GM13976 (cell line): Measurements from ENCODE around the gene RPS19BP1.

Experiments
- DNase-seq: peaks from one replicate; pipeline ENCODE4 v3.0.0; 2012; ENCODE audit warnings: low spot score
- CTCF ChIP-seq: IDR thresholded peaks from 2 replicates; pipeline ENCODE4 v1.5.1; 2012; ENCODE audit warnings: borderline replicate concordance, mild to moderate bottlenecking; ENCODE audit not compliant: insufficient read depth; ENCODE audit errors: extremely low read depth, missing control alignments, control extremely low read depth
- in situ Hi-C: fragments of 300-500 bp; cut with MboI; formaldehyde crosslinking; loops from one replicate; pipeline ENCODE4 v1.12.0; 2022; ENCODE audit warnings: low sequenced_read_pairs, mixed read lengths, inconsistent platforms; ENCODE audit not compliant: unreplicated experiment

Gene RPS19BP1

DNA sequence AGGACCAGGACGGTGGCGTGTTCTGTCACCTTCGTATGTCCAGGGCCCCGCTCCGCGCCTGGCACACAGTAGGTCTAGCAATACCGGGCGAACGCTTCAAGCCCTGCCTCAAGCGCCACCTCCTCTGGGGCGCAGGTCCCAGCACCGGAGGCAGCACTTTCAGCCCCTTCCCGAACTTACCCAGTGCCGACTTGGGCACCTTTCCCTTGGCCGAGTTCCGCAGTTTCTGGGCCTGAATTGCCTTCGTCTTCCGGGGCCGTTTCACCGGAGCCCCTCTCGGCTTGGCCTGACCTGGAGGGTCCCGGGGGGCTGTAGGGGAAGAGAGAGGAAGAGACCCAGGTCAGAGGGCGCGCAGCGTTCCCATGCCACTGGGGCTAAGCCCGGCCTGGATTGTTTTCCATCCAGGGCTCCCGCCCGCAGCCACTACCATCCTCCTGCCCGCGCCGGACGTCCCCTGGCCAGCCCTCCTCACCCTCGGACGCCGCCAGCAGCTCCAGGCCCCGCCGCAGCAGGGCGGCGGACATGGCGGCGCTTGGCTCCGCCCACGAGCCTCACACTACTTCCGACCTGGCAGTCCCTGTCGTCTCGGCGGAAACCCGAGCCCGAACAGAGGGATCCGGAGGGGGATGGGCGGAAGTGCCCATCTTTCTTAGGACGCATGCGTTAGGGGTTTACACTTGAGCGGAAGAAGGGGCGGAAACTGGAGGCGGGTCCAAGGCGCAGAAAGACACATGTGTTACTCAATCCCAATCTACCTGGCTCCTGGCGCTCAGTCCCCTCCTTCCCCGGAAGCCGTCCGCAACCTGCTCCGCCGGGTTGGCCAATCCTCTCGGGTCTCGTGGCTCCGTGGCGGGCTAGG lies at the start of gene RPS19BP1:
TSS of gene RPS19BP1 (minus strand) at position 534 of the 859 bp plus-strand sequence. CDS start at position 524, 10 bp downstream.
- no peak for TF ChIP-seq CTCF
- DNase-seq = peak; percentile 96
- in situ Hi-C loops = loop anchor here (10.0 to 25.0 kb wide), 4 partner anchors 72 to 830 kb away; partner anchors contain the start of genes SGSM3 and TNRC6B

DNA sequence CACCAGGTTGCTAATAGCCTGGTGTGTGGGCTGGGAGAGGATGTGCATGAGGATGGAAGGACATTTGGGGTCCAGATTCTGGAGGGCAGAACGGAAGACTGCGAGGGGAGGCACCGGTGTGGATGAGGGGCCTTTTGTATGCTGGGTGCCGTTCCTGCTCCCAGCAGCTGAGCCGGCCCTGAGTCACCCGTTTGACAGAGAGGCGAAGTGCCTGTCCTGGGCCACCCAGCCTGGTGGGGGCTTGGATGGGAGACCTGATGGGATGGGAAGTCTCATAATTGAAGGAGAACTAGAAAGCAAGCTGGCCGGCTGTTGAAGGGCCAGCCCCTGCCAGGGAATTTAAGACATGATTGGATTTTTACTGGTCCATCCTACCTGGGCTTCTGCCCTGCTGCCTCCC lies 48.8 kb upstream of the RPS19BP1 start:
- in situ Hi-C loops = no loop called here
- no peak for DNase-seq
- no peak for TF ChIP-seq CTCF

GRCh38 chr22:39580795-39581194 lies 48.2 kb upstream of the RPS19BP1 start:
- DNase-seq = no peak
- in situ Hi-C loops = no loop called here
- TF ChIP-seq CTCF = no peak

DNA sequence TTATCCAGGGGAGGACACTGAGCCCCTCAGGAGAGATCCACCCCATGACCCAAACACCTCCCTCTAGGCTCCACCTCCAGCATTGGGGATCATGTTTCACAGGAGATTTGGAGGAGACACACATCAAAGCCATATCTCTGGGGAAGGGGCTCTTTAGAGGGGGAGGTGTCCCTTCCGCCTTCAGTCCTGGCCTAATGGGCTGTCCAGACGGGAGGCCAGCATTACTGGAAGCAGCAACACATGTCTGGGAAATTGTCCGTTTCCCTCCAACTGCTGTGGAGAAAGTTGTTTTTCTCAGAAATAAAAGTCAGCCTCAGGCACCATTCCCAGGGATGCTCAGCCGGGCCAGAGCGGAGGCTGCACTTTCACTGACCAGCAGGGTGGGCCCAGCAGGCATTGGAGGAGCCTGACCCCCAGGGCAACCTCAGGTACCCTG lies 47.5 kb upstream of the RPS19BP1 start:
- in situ Hi-C loops = no loop called here
- no peak for DNase-seq

DNA sequence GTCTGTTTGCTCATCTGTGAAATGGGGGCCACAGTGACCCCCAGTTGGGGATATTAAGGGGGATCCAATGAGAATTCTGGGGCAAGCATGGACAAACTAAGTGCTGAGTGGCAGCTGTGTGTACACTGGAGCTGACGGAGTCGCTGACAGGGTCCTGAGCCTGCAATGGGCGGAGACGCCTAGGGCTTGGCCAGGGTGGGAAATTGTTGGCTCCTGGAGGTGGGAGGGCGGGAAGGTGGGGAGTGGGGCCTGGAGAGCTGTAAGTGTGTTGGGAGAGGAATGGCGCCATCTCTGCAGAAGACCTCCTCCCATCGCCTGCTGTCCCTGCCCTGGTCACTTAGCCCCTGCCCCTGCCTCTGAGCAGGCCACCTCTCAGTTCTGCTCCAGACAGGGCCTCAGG lies 45.4 kb upstream of the RPS19BP1 start:
- in situ Hi-C loops = no loop called here
- TF ChIP-seq CTCF = no peak
- no peak for DNase-seq

More for the DNA sequence above, 47.5 kb upstream of the RPS19BP1 start:
- no peak for TF ChIP-seq CTCF

GRCh38 chr22:39577366-39577765 lies 44.8 kb upstream of the RPS19BP1 start:
- DNase-seq = no peak
- in situ Hi-C loops = no loop called here
- TF ChIP-seq CTCF = no peak
